Mammary epithelial cell (primary cell): Measurements from ENCODE around the gene ADAM22.

Experiments used
- EZH2 ChIP-seq: IDR thresholded peaks from 2 replicates; pipeline ENCODE4 v1.6.1; 2012; ENCODE audit warnings: low read length, inconsistent platforms, borderline replicate concordance
- TF ChIP-seq, protein P1 (sequence below), 2 donors: IDR thresholded peaks in 1 of 2; conservative IDR thresholded peaks in 1 of 2; 2 replicates each; pipeline ENCODE4 v1.5.1; 2011 to 2012; ENCODE audit warnings: inconsistent platforms in 2 of 2, low read length in 2 of 2, mild to moderate bottlenecking in 2 of 2, control low read depth in 1 of 2, low read depth in 1 of 2; ENCODE audit not compliant: insufficient read depth in 1 of 2; ENCODE audit errors: extremely low read depth in 1 of 2

DNA sequence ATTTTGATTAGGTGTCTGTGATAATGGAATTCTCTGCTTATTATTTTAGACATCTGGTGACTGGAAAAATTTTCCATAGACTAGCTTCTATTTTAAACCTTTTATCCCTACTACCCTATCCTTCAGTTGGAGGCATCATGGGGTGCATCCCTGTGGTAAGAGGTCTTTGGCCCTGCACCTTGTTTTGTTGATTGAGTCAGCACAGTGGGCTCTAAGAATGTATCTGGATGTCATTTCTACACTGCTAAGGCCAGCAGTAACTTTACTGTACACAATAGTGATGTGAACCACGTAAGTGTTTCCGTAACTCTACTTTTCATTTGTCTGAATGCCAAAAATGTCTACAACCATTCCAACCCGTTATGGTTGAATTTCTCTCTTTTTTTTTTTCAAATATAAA is 75.6 kb downstream of the ADAM22 start:
- TF ChIP-seq, protein P1, sequence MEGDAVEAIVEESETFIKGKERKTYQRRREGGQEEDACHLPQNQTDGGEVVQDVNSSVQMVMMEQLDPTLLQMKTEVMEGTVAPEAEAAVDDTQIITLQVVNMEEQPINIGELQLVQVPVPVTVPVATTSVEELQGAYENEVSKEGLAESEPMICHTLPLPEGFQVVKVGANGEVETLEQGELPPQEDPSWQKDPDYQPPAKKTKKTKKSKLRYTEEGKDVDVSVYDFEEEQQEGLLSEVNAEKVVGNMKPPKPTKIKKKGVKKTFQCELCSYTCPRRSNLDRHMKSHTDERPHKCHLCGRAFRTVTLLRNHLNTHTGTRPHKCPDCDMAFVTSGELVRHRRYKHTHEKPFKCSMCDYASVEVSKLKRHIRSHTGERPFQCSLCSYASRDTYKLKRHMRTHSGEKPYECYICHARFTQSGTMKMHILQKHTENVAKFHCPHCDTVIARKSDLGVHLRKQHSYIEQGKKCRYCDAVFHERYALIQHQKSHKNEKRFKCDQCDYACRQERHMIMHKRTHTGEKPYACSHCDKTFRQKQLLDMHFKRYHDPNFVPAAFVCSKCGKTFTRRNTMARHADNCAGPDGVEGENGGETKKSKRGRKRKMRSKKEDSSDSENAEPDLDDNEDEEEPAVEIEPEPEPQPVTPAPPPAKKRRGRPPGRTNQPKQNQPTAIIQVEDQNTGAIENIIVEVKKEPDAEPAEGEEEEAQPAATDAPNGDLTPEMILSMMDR (conservative IDR thresholded peaks at IDR 0.05 in 1 of 2, IDR thresholded peaks at IDR 0.05 in 1 of 2; ENCODE audit: extremely low read depth in 1 of 2, insufficient read depth in 1 of 2, low read depth in 1 of 2, low read length in 2 of 2), result no peak
- no peak for TF ChIP-seq EZH2
